ENCODE data around the gene KCNJ13.

KCNJ13 gene

DNA sequence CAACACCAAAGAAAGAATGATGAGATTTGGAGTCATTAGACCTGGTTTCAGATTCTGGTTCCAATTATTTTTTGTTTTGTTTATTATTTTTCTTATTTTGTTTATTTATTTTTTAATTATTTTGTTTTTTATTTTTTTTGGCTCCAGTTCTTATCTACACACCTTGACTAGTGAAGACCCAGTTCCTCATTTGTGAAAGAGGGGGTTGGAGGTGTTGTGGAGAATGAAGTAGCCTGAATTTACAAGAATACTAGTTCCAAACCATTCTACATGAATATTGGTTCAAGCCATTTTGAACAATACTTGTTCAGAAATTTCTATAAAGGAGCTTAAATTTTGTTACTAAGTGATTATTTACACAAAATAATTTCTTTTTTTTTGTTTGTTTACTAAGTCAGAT, 6.9 kb upstream of the KCNJ13 start:
- Mint-ChIP-seq H3K4me1 (ENCODE audit: low read depth) (peaks cover 19% of the 10 kb centered on the region), H3K4me3 (no peak overlapping the region), H3K27ac (no peak overlapping the region), H3K36me3 (ENCODE audit: low read depth) (peaks cover 76% of the 10 kb centered on the region), H3K27me3 (no peaks in the 10 kb centered on the region), H3K9me3 (no peaks in the 10 kb centered on the region)
- DNase-seq: no peak

DNA sequence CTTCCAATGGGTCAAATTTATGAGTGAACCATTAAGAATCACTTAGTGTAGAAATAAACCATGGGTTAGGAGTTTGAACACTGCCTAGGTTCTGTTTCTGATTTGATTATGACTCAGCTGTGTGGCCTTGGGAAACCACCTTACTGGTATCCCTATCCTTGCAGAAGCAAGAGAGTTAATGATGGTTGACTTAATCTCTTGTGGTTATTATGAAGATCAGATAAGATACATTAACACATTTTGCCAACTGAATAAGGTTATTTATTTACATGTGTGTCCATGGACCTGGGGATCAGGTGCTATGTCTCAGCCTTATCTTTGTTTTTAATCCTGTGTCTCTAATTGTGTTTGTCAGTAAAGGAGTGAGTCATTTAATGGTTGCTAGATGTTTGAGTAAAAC, 5.4 kb upstream of the KCNJ13 start:
- no peaks in the 10 kb centered on the region for H3K9me3 Mint-ChIP-seq
- H3K27ac Mint-ChIP-seq: peak overlapping the region; percentile 53
- H3K4me1 Mint-ChIP-seq (ENCODE audit: low read depth): peaks cover 16% of the 10 kb centered on the region
- H3K36me3 Mint-ChIP-seq (ENCODE audit: low read depth): peaks cover 65% of the 10 kb centered on the region
- no peak for DNase-seq
- H3K27me3 Mint-ChIP-seq: no peaks in the 10 kb centered on the region
- H3K4me3 Mint-ChIP-seq: no peak overlapping the region

DNA sequence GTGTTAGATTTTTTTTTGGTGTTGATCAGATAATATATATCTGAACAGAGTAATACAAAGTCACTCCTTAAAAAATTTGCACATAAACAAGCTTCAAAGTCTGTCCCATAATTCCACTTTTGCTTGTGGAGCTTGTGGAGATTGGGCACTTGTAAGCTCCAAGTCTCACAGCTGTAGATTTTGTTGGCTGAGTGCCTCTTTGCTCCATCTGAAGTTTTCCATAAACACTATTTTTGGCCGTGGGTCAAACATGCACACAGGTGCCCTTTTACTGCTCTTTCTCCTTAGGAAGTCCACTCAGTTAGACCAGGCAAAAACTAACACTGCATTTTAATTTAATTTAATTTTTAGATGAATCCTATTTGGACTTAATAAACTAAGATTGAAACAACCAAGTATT, 3.6 kb upstream of the KCNJ13 start:
- H3K36me3 Mint-ChIP-seq (ENCODE audit: low read depth): peaks cover 62% of the 10 kb centered on the region
- DNase-seq: no peak
- H3K9me3 Mint-ChIP-seq: no peaks in the 10 kb centered on the region
- no peak overlapping the region for H3K27ac Mint-ChIP-seq
- no peak overlapping the region for H3K4me3 Mint-ChIP-seq
- H3K4me1 Mint-ChIP-seq (ENCODE audit: low read depth): peaks cover 16% of the 10 kb centered on the region
- no peaks in the 10 kb centered on the region for H3K27me3 Mint-ChIP-seq

DNA sequence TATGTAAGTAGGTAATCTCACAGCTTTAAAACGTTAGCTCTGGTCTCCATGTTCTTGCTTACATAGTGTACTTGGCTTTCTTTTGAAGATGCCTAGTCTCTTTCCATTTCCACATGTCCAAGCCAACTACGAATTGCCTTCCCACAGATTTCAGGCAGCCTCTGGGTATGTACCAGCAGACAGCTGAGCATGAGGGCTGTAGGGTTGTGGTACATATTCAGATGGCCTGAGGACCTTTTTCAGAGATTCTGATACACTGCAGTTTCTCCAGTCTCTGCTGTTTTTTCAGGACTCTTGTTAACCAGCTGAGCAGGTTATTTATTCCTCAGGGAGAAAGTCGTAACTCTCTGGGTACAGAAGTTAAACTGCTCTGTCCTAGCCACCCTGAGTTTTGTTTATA, 3.1 kb upstream of the KCNJ13 start:
- Mint-ChIP-seq H3K4me3 (no peak overlapping the region), H3K27me3 (no peaks in the 10 kb centered on the region), H3K9me3 (no peaks in the 10 kb centered on the region), H3K4me1 (ENCODE audit: low read depth) (peaks cover 14% of the 10 kb centered on the region), H3K36me3 (ENCODE audit: low read depth) (peaks cover 62% of the 10 kb centered on the region), H3K27ac (no peak overlapping the region)
- DNase-seq: no peak

DNA sequence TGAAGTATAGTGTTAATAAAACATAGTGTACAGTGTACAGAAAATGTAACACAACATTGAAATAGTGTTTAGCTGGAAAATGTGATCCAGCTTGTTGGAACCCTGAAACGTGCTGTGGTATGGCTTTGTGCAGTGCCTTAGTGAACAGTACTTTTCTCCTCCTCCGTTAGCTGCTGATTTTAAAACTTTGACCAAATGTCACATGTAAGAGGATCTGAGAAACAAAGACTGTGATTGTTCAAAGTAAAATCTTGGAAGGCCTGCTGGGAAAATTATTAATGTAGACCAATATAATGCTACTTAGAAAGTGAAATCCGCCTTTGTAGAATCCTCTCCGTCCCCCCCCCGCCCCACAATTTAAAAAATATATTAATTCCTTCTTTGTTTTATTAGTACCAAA, 911 bp upstream of the KCNJ13 start:
- no peaks in the 10 kb centered on the region for H3K27me3 Mint-ChIP-seq
- no peak for DNase-seq
- H3K36me3 Mint-ChIP-seq (ENCODE audit: low read depth): peaks cover 62% of the 10 kb centered on the region
- peaks cover 24% of the 10 kb centered on the region for H3K4me1 Mint-ChIP-seq (ENCODE audit: low read depth)
- no peaks in the 10 kb centered on the region for H3K9me3 Mint-ChIP-seq
- no peak overlapping the region for H3K4me3 Mint-ChIP-seq
- H3K27ac Mint-ChIP-seq: no peak overlapping the region

DNA sequence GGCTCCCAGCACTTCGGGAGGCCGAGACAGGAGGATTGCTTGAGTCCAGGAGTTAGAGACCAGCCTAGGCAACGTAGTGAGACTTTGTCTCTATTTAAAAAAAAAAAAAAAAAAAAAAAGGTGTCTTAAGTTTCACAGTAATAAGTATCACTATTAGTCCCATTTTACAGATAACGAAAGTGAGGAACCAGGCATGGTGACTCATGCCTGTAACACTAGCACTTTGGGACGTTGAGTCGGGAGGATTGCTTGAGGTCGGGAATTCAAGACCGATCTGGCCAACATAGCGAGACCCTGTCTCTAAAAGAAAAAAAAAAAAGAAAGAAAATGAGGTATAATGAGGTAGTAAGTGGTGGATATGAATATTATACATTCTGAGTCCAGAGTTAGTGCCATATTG, 2.5 kb downstream of the KCNJ13 start:
- Mint-ChIP-seq H3K4me1 (ENCODE audit: low read depth) (peaks cover 30% of the 10 kb centered on the region), H3K9me3 (no peaks in the 10 kb centered on the region), H3K36me3 (ENCODE audit: low read depth) (peaks cover 69% of the 10 kb centered on the region), H3K27ac (no peak overlapping the region), H3K4me3 (no peak overlapping the region), H3K27me3 (no peaks in the 10 kb centered on the region)
- no peak for DNase-seq

DNA sequence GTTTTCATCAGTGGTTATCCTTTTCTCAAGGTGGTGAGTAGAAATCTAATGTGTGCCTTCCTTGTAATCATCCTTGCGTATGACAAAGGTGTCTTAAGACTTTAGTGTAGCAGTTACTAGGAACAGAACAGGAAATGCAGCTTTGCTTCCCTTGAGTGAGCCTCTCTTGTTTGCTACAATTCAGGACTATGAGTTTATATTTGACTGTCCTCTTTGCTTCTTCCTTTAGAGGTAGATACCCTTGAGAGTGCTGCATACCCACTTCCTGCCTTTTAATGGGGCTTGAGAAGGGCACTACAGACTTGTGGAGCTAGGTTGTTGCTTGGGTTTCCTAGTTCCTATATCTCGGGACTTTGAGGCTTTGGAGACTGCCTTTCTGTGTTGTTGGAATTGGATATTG, 3.8 kb downstream of the KCNJ13 start:
- DNase-seq: no peak

DNA sequence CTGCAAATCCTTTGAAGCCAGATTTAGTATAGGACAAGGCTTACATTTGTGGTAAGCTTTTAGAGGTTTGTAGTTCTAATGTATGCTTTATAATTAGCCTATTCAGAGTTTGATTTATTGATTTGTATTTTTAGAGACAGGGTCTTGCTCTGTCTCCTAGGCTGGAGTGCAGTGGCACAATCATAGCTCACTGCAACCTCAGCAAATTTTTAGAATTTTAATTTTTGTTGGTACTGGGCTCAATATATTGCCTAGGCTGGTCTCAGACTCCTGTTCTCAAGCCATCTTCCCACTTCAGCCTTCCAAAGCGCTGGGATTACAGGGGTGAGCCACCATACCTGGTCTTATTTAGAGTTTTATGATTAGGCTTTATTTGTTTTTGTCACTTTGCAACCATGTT, 4.5 kb downstream of the KCNJ13 start:
- Mint-ChIP-seq H3K4me1 (ENCODE audit: low read depth) (peaks cover 30% of the 10 kb centered on the region), H3K27ac (no peak overlapping the region), H3K27me3 (no peaks in the 10 kb centered on the region), H3K36me3 (ENCODE audit: low read depth) (peaks cover 78% of the 10 kb centered on the region), H3K9me3 (no peaks in the 10 kb centered on the region), H3K4me3 (no peak overlapping the region)
- no peak for DNase-seq

More for the DNA sequence above, 3.8 kb downstream of the KCNJ13 start:
- H3K27me3 Mint-ChIP-seq: no peaks in the 10 kb centered on the region
- peak overlapping the region; percentile 39 for H3K27ac Mint-ChIP-seq
- peaks cover 30% of the 10 kb centered on the region for H3K4me1 Mint-ChIP-seq (ENCODE audit: low read depth)
- peaks cover 75% of the 10 kb centered on the region for H3K36me3 Mint-ChIP-seq (ENCODE audit: low read depth)
- no peak overlapping the region for H3K4me3 Mint-ChIP-seq
- H3K9me3 Mint-ChIP-seq: no peaks in the 10 kb centered on the region

DNA sequence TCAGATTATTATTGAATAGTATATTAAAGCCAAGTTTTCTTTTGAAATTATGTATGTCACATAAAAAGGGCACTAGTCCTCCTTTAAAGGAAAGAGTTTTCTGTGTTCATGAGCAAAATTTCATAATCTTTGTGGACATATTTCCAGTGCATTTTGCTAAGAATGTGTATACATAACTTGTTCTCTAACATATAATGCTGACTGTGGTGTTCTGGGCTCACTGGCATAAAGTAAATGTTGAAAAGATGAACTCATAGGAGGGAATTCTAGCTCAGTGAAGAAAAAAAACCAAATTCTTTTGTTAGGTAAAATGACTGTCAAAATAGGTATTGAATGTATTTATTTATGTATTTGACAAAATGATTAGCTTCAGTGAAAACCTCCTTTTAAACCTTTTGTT, 6.2 kb downstream of the KCNJ13 start:
- Mint-ChIP-seq H3K27me3 (no peaks in the 10 kb centered on the region), H3K36me3 (ENCODE audit: low read depth) (peaks cover 80% of the 10 kb centered on the region)

DNA sequence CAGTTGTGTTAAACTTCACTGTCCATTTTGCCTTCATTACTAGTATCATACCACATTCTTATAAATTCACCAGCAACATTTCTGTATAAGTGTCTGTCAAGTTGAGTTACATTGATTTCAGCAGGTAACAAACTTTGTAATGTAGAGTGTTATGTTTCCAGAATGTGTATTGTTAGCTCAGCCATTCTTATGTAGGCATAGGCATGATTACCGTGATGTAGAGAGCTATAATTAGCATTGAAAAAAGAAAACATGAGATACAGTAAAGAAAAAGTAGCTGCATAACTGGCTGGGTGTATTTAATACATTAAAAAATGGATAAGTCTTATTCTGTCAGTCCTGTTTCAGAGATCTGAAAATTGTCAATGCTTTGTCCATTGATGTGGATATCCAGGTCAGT, 8.5 kb downstream of the KCNJ13 start:
- Mint-ChIP-seq H3K4me3 (no peak overlapping the region), H3K27me3 (no peaks in the 10 kb centered on the region), H3K27ac (no peak overlapping the region), H3K36me3 (ENCODE audit: low read depth) (peaks cover 85% of the 10 kb centered on the region), H3K4me1 (ENCODE audit: low read depth) (peaks cover 34% of the 10 kb centered on the region), H3K9me3 (no peaks in the 10 kb centered on the region)
- DNase-seq: no peak

More for the DNA sequence above, 6.2 kb downstream of the KCNJ13 start:
- no peak overlapping the region for H3K4me3 Mint-ChIP-seq
- no peak for DNase-seq
- no peaks in the 10 kb centered on the region for H3K9me3 Mint-ChIP-seq
- peaks cover 41% of the 10 kb centered on the region for H3K4me1 Mint-ChIP-seq (ENCODE audit: low read depth)
- H3K27ac Mint-ChIP-seq: no peak overlapping the region

DNA sequence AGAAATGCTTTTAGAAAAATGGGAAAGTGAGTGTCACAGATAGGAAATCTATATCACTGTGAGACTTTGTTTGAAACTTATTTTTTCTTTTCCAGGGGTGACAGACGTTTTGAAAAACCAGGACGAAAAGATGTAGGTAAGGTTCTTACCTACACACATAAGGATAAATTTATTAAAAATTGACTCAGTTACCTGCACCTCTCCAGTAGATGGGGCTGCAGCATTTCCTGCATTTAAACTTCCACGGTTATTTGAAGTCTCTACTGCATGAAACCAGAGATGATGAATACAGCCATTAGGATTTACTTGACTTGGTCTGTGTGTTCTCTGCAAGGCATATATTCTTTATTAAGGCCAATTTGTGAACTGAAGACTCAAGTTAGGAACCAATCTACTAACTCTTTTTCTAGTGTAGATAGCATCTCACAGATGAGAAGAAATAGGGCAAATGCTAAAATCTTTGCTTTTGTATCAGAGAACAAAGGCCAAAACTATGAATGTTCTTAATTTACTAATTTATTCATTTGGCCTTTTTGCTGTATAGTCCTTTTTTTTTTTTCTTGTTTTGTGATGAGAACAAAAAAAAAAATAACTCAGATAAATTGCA, 15.0 kb downstream of the KCNJ13 start:
- Mint-ChIP-seq H3K4me3 (no peak overlapping the region), H3K4me1 (ENCODE audit: low read depth) (peaks cover 23% of the 10 kb centered on the region), H3K27me3 (no peaks in the 10 kb centered on the region), H3K27ac (no peak overlapping the region), H3K9me3 (no peaks in the 10 kb centered on the region), H3K36me3 (ENCODE audit: low read depth) (peaks cover 80% of the 10 kb centered on the region)
- DNase-seq: no peak

DNA sequence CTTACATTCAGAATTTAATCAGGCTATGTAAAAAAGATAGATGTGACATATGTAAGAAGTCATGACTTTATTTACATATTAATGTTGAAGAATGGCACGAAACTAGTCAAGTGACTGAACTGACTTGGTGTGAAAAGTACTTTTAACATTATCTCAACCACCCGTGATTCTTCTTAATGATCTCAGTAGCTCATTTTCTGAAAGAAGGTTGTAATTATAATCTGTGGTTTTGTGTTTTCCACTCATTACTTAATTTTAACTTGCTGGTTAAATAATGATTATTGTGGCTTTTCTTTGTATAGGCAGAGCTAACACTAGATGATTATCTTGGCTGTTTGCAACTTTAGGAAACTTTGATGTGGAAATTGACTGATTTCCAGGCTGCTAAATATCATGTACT, 18.5 kb downstream of the KCNJ13 start:
- Mint-ChIP-seq H3K36me3 (ENCODE audit: low read depth) (peaks cover 71% of the 10 kb centered on the region), H3K27ac (peak overlapping the region; percentile 23)
- DNase-seq: no peak

DNA sequence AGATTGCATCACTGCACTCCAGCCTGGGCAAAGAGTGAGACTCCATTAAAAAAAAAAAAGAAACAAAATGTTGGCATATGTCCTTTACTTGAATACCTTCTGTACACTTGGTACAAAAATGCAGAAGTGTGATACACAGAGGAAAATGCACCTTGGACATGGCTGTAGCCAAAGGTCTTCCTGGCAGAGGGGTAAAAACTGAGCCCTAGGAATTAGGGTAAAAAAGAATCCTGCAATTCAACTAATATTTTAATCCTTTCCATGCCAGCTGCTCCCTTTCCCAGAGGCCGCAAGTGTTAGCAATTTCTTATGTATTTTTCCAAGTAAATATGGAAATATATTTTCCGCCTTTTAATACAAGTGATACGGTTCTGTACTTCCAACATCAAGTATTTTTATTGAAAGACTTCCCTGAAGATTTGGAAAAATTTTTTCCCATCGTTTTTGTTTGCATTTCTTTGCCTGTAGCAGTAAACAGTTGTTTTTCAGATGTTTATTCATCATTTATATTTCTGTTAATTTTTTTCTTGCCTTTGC, 26.2 kb downstream of the KCNJ13 start:
- no peaks in the 10 kb centered on the region for H3K9me3 Mint-ChIP-seq

More for the DNA sequence above, 18.5 kb downstream of the KCNJ13 start:
- no peaks in the 10 kb centered on the region for H3K27me3 Mint-ChIP-seq
- peaks cover 19% of the 10 kb centered on the region for H3K4me1 Mint-ChIP-seq (ENCODE audit: low read depth)
- H3K4me3 Mint-ChIP-seq: no peak overlapping the region
- H3K9me3 Mint-ChIP-seq: no peaks in the 10 kb centered on the region

DNA sequence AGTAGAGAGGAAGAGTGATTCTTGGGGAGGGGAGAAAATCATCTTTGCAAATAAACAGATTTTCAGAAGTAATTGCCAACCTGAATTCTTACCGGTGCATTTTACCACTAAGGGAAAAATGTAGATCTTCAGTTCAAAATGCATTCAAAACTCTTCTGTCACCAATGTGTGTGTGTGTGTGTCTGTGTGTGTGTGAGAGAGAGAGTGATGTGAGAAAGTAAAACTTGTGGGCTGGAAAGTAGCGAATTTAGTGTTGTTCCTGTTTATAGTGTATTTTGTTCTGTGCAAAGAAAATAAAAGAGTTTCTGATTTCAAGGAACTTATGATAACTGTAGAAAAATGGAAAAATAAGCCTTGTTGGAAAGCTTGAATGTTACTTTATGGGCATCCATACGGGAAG, 27.0 kb downstream of the KCNJ13 start:
- Mint-ChIP-seq H3K27me3 (no peaks in the 10 kb centered on the region), H3K27ac (peak overlapping the region; percentile 12), H3K4me3 (no peak overlapping the region), H3K4me1 (ENCODE audit: low read depth) (peaks cover 23% of the 10 kb centered on the region), H3K36me3 (ENCODE audit: low read depth) (peaks cover 76% of the 10 kb centered on the region), H3K9me3 (no peaks in the 10 kb centered on the region)
- DNase-seq: no peak

More for the DNA sequence above, 26.2 kb downstream of the KCNJ13 start:
- Mint-ChIP-seq H3K36me3 (ENCODE audit: low read depth) (peaks cover 70% of the 10 kb centered on the region), H3K27me3 (no peaks in the 10 kb centered on the region), H3K4me3 (no peak overlapping the region), H3K4me1 (ENCODE audit: low read depth) (peaks cover 19% of the 10 kb centered on the region), H3K27ac (no peak overlapping the region)
- DNase-seq: no peak

DNA sequence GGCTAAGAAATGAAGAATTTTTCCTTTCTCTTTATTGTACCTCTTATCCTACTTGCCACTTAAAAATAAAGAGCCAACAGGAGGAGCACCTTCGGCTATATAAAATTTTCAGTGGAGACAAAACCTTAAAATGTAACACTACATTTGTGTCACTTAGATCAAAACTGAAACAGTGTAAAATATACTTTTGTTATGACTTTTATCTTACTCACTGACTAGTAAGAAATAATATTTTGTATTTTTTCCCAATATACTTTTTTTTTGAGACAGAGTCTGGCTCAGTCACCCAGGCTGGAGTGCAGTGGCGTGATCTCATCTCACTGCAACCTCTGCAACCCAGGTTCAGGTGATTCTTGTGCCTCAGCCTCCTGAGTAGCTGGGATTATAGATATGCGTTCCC, 28.3 kb downstream of the KCNJ13 start:
- Mint-ChIP-seq H3K36me3 (ENCODE audit: low read depth) (peaks cover 75% of the 10 kb centered on the region), H3K9me3 (no peaks in the 10 kb centered on the region), H3K27ac (peak overlapping the region; percentile 82), H3K27me3 (no peaks in the 10 kb centered on the region), H3K4me1 (ENCODE audit: low read depth) (peaks cover 26% of the 10 kb centered on the region), H3K4me3 (no peak overlapping the region)
- DNase-seq: no peak

DNA sequence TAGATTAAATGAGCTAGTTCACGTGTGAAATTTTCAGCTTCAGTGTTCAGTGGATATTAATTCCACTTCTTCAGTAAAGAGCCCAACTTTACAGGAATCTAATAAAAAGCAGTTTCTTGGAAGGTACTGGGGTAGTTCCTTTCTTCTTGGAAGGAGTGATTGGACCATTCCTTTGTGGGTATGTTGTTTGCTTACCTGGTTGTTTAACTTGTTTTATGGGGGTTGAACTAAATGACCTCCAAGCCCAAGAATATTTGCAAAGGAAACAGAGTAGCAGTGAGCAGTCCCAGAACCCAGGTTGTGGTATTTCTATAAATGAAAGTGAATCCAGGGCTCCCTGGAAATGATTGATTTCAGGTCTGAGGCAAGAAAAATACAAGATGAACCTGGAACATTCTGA, 31.4 kb downstream of the KCNJ13 start:
- no peak for DNase-seq
- no peaks in the 10 kb centered on the region for H3K27me3 Mint-ChIP-seq
- H3K36me3 Mint-ChIP-seq (ENCODE audit: low read depth): peaks cover 68% of the 10 kb centered on the region
- H3K27ac Mint-ChIP-seq: no peak overlapping the region
- H3K4me3 Mint-ChIP-seq: no peak overlapping the region
- H3K4me1 Mint-ChIP-seq (ENCODE audit: low read depth): peaks cover 27% of the 10 kb centered on the region
- H3K9me3 Mint-ChIP-seq: no peaks in the 10 kb centered on the region

Measured in activated T-cell treated with anti-CD3 and anti-CD28 coated beads, Interleukin-2, amount 50 U/mL, for 24 hours (primary cell).